K562 (cell line): Measurements from ENCODE around the gene DNAAF3. TPM values are rescaled to one million over a fixed set of nuclear protein-coding genes. Genes with fewer than 3 reads are reported as not detected.

Experiments used
- ATAC-seq: fragments of 200-7000 bp; cut with Tn5 transposase; 3 replicates; pipeline ENCODE4 v1.9.1; 2020; ENCODE audit warnings: moderate library complexity
- BruUV-seq: library from RNA; stranded (reverse); fragments of 400-500 nt; replicated peaks from 2 replicates; lab custom pipeline; 2021; lab: Mats Ljungman, UMichigan
- CTCF ChIA-PET: fragments of 300-600 bp; formaldehyde crosslinking; extraction: SDS; loops from one replicate; lab custom pipeline; 2021; ENCODE audit warnings: low intra/inter-chr PET ratio; lab: Yijun Ruan, JAX
- POLR2A ChIA-PET: fragments of 300-600, 350-650 bp; sonication (Branson Sonifier 250); formaldehyde crosslinking; extraction: SDS; loops from one replicate; lab custom pipeline; 2021; ENCODE audit warnings: antibody characterized with exemption, inconsistent platforms; lab: Yijun Ruan, JAX
- DNase-seq, 4 experiments: peaks; one replicate each; pipeline versions ENCODE4 v3.0.0 to v3.0.0-alpha.2; 2011 to 2018; ENCODE audit warnings: low spot score in 3 of 4, mixed read lengths in 3 of 4; ENCODE audit errors: extremely low read depth in 1 of 4
- FAIRE-seq: peaks from 2 replicates; lab custom pipeline; 2011; peaks lifted over from hg19 to GRCh38; lab: Jason Lieb, UNC
- H2AFZ ChIP-seq: 2 replicates; pipeline ENCODE4 v1.6.0; 2011; ENCODE audit warnings: low read depth, low read length, control low read depth, inconsistent platforms
- H3K27ac ChIP-seq: fragments of 200-600 bp; 3 replicates; pipeline ENCODE4 v1.8.0; 2011; ENCODE audit warnings: low read depth, mild to moderate bottlenecking, control low read depth, inconsistent platforms, low read length, moderate library complexity, mixed read lengths; ENCODE audit errors: extremely low read depth
- H3K27me3 ChIP-seq, 2 experiments: fragments of 300-600 bp in 1 of 2; 2 replicates in 1 of 2; 3 replicates in 1 of 2; pipeline versions ENCODE4 v1.6.0 to v1.8.0; 2011; ENCODE audit warnings: inconsistent platforms in 2 of 2, low read length in 2 of 2, mild to moderate bottlenecking in 1 of 2, mixed read lengths in 1 of 2, moderate library complexity in 1 of 2; ENCODE audit not compliant: control insufficient read depth in 2 of 2, insufficient read depth in 2 of 2
- H3K36me3 ChIP-seq: fragments of 300-600 bp; 3 replicates; pipeline ENCODE4 v1.8.0; 2011; ENCODE audit warnings: mild to moderate bottlenecking, low read length, inconsistent platforms; ENCODE audit not compliant: control insufficient read depth, insufficient read depth
- H3K4me1 ChIP-seq, 2 experiments: fragments of 200-600 bp in 1 of 2; replicated peaks in 1 of 2; 2 replicates in 1 of 2; 3 replicates in 1 of 2; pipeline versions ENCODE4 v1.5.1 to v1.8.0; 2011; ENCODE audit warnings: inconsistent platforms in 2 of 2, low read length in 2 of 2, mild to moderate bottlenecking in 1 of 2, mixed read lengths in 1 of 2, moderate library complexity in 1 of 2; ENCODE audit not compliant: control insufficient read depth in 2 of 2, insufficient read depth in 2 of 2
- H3K4me2 ChIP-seq: 2 replicates; pipeline ENCODE4 v1.6.1; 2011; ENCODE audit warnings: low read length, control low read depth, inconsistent platforms, mixed read lengths; ENCODE audit not compliant: insufficient read depth
- H3K4me3 ChIP-seq: fragments of 200-600 bp; sonication (generic), shearing (Covaris generic); 2 replicates; pipeline ENCODE4 v1.5.1; 2016; ENCODE audit warnings: control low read depth, inconsistent platforms
- H3K79me2 ChIP-seq: fragments of 200-600 bp; 3 replicates; pipeline ENCODE4 v1.8.0; 2011; ENCODE audit warnings: low read length, inconsistent platforms; ENCODE audit not compliant: control insufficient read depth, insufficient read depth
- H3K9ac ChIP-seq, 2 experiments: 2 replicates each; pipeline versions ENCODE4 v1.6.0 to v1.6.1; 2011; ENCODE audit warnings: low read depth in 2 of 2, low read length in 2 of 2, control low read depth in 1 of 2, inconsistent platforms in 1 of 2, mild to moderate bottlenecking in 1 of 2, mixed read lengths in 1 of 2; ENCODE audit not compliant: insufficient read depth in 1 of 2
- H3K9me1 ChIP-seq: one replicate; pipeline ENCODE4 v1.6.0; 2011; ENCODE audit warnings: inconsistent platforms, mild to moderate bottlenecking, low read length, moderate library complexity; ENCODE audit not compliant: control insufficient read depth, insufficient read depth
- H3K9me3 ChIP-seq: replicated peaks from 2 replicates; pipeline ENCODE4 v1.5.1; 2011; ENCODE audit warnings: low read depth, low read length, inconsistent platforms; ENCODE audit not compliant: control insufficient read depth, insufficient read depth
- H4K20me1 ChIP-seq: replicated peaks from 2 replicates; pipeline ENCODE4 v1.6.1; 2011; ENCODE audit warnings: low read length, inconsistent platforms, mixed read lengths; ENCODE audit not compliant: control insufficient read depth, insufficient read depth
- AFF1 ChIP-seq, 2 experiments: fragments of 450-650 bp; IDR thresholded peaks; 2 replicates each; pipeline ENCODE4 v1.6.1; 2018; ENCODE audit warnings: mild to moderate bottlenecking in 2 of 2, low read depth in 1 of 2; ENCODE audit not compliant: partially characterized antibody in 2 of 2
- ATF3 ChIP-seq, 2 experiments: fragments of 450-650 bp in 1 of 2; sonication (generic) in 1 of 2; formaldehyde crosslinking in 1 of 2; IDR thresholded peaks in 1 of 2; conservative IDR thresholded peaks in 1 of 2; 2 replicates each; pipeline versions ENCODE4 v1.6.1 to v1.8.1; 2016 to 2023; ENCODE audit warnings: mild to moderate bottlenecking in 2 of 2, moderate library complexity in 2 of 2, inconsistent platforms in 1 of 2, missing genetic modification reagents in 1 of 2
- CTBP1 ChIP-seq: fragments of 450-650 bp; IDR thresholded peaks from 2 replicates; pipeline ENCODE4 v1.6.1; 2016; ENCODE audit warnings: borderline replicate concordance
- JUND ChIP-seq, 2 experiments: IDR thresholded peaks; 2 replicates in 1 of 2; 3 replicates in 1 of 2; pipeline ENCODE4 v1.6.1; 2011; ENCODE audit warnings: borderline replicate concordance in 2 of 2, low read depth in 2 of 2, low read length in 2 of 2, improper control_type of control experiment in 1 of 2, missing biosample characterization in 1 of 2, missing genetic modification characterization in 1 of 2, missing genetic modification reagents in 1 of 2
- MEF2A ChIP-seq: IDR thresholded peaks from 2 replicates; pipeline ENCODE4 v1.6.1; 2011; ENCODE audit warnings: low read depth, mild to moderate bottlenecking, low read length, moderate library complexity; ENCODE audit not compliant: control insufficient read depth
- NRF1 ChIP-seq, 2 experiments: fragments of 450-650 bp; IDR thresholded peaks in 1 of 2; conservative IDR thresholded peaks in 1 of 2; 2 replicates each; pipeline ENCODE4 v1.6.1; 2014; ENCODE audit warnings: mild to moderate bottlenecking in 2 of 2
- RAD21 ChIP-seq, 2 experiments: fragments of 250-450 bp in 1 of 2; fragments of 450-650 bp in 1 of 2; sonication (Bioruptor Pico) in 1 of 2; formaldehyde crosslinking in 1 of 2; IDR thresholded peaks in 1 of 2; conservative IDR thresholded peaks in 1 of 2; 2 replicates each; pipeline versions ENCODE4 v1.4.0 to v1.8.0; 2020 to 2022; ENCODE audit warnings: mild to moderate bottlenecking in 2 of 2, moderate library complexity in 1 of 2
- ZKSCAN1 ChIP-seq: fragments of 150-350 bp; IDR thresholded peaks from 2 replicates; pipeline ENCODE4 v1.6.1; 2016; ENCODE audit warnings: low read depth, low read length
- ZNF589 ChIP-seq: fragments of 200-800 bp; sonication (Bioruptor generic); IDR thresholded peaks from 2 replicates; pipeline ENCODE4 v1.6.1; 2016; ENCODE audit warnings: low read depth, missing genetic modification characterization, missing compliant biosample characterization
- WGBS: fragments of 100-300 bp; shearing (Covaris generic); methylation state at CpG from one replicate; pipeline ENCODE4 v1.1.6; 2016; ENCODE audit warnings: low coverage, mixed read lengths; ENCODE audit not compliant: insufficient coverage; ENCODE audit errors: missing lambda C conversion rate; 5-methylcytosine and 5-hydroxymethylcytosine counted together
- in situ Hi-C: fragments of 300-500 bp; cut with MboI; formaldehyde crosslinking; loops from 4 replicates; pipeline ENCODE4 v1.15.0; 2018; ENCODE audit warnings: inconsistent platforms, mixed read lengths
- intact Hi-C: fragments of 100-400 bp; cut with micrococcal nuclease; formaldehyde crosslinking; loops from 2 replicates; pipeline ENCODE4 v1.14.2; 2022
- polyA plus RNA-seq, 8 experiments: library from polyadenylated mRNA; depleted of rRNA in 4 of 8; stranded (reverse) in 5 of 8; unstranded in 3 of 8; fragments of >200 nt; fragmentation: Nextera tagmentation in 2 of 8; fragmentation: Illumina TruSeq in 1 of 8; extraction: Ambion mirVana in 2 of 8; extraction: Trizol in 1 of 8; gene quantifications; 2 replicates each; pipeline versions ENCODE4 v1.2.1 to v1.2.3, GENCODE V29; 2011 to 2014; ENCODE audit warnings: inconsistent platforms in 1 of 8, missing spikeins in 1 of 8
- total RNA-seq, 7 experiments: library from RNA; depleted of rRNA in 6 of 7; stranded (reverse); fragments of >200 nt in 6 of 7; fragmentation: Illumina TruSeq in 2 of 7; extraction: Trizol in 2 of 7; gene quantifications; 2 replicates each; pipeline versions ENCODE4 v1.2.1 to v1.2.3, GENCODE V29; 2011 to 2021; ENCODE audit warnings: low replicate concordance in 1 of 7

Gene DNAAF3
- total and polyA plus RNA-seq, 9 of the 15 experiments (the other 6 are each of a cell fraction or from before 2014, with no cell fraction given): 21.6 to 61.5 (median 43.0) TPM

GRCh38 chr19:55212447-55212846 is 46.0 kb upstream of the DNAAF3 start (continued):
- TF ChIP-seq RAD21 (CRISPR knock-in tag; conservative IDR thresholded peaks at IDR 0.05 in 1 of 2, IDR thresholded peaks at IDR 0.05 in 1 of 2) (peak; percentile 79 to 90), NRF1 (conservative IDR thresholded peaks at IDR 0.05 in 1 of 2, IDR thresholded peaks at IDR 0.05 in 1 of 2) (peak in 1 of 2 experiments; percentile 44; a peak in 2 of 4 replicates)

GRCh38 chr19:55209693-55210472 is 43.5 kb upstream of the DNAAF3 start:
- in situ Hi-C loops: no loop called here
- Histone ChIP-seq H4K20me1 (no peaks in the 10 kb centered on the region), H3K9me1 (no peaks in the 10 kb centered on the region), H3K4me3 (no peak overlapping the region), H2AFZ (no peak overlapping the region), H3K79me2 (peaks cover 19% of the 10 kb centered on the region), H3K4me2 (no peak overlapping the region), H3K27me3 (no peaks in the 10 kb centered on the region), H3K9ac (peak overlapping the region in 1 of 2 experiments; percentile 88; a peak in 2 of 4 replicates), H3K36me3 (peaks cover 9% of the 10 kb centered on the region; the same call in 2 of the 3 replicates), H3K27ac (0 out of 3 replicates have a peak overlapping the region, but pooled peaks have one; percentile 9), H3K4me1 (peaks cover 29 to 30% of the 10 kb centered on the region in 2 experiments), H3K9me3 (no peaks in the 10 kb centered on the region)
- FAIRE-seq (peak; percentile 57), DNase-seq (peak in 2 of 4 experiments; percentile 8 to 35), ATAC-seq (no peak)
- BruUV-seq: no TSS peak
- intact Hi-C loops: no loop called here
- ChIA-PET CTCF (no interaction called here), POLR2A (interaction anchor here (0.6 to 1.8 kb wide), 8 partner anchors 11 to 198 kb away, joined by 3 to 6 read pairs (median 4); partner anchors contain the start of genes TMEM238 and UBE2S)
- WGBS: 71% methylated on average over 16 of the region's 17 CpGs
- no peak for TF ChIP-seq ZNF589 (CRISPR knock-in tag)
- peak; percentile 37; the same call in 1 of the 2 replicates for TF ChIP-seq ATF3 (IDR thresholded peaks at IDR 0.05)
- TF ChIP-seq ATF3 (CRISPR knock-in tag; conservative IDR thresholded peaks at IDR 0.05): no peak
- TF ChIP-seq JUND (IDR thresholded peaks at IDR 0.05; ENCODE audit: borderline replicate concordance, low read depth, low read length): peak; percentile 3; the same call in 1 of the 2 replicates
- TF ChIP-seq JUND (tag; IDR thresholded peaks at IDR 0.05; ENCODE audit: borderline replicate concordance, low read depth, low read length): no peak
- 0 out of 2 replicates have a peak, but pooled peaks have one; percentile 13 for TF ChIP-seq CTBP1
- TF ChIP-seq AFF1 (IDR thresholded peaks at IDR 0.05; ENCODE audit: low read depth in 1 of 2, partially characterized antibody in 2 of 2): no peak
- peak; percentile 50; the same call in 1 of the 2 replicates for TF ChIP-seq ZKSCAN1
- 0 out of 2 replicates have a peak, but pooled peaks have one; percentile 43 for TF ChIP-seq MEF2A
